SU-DHL-6 (cell line): ENCODE data around the gene RPS6KA2.

Experiments used
- H2AFZ ChIP-seq: fragments of 200-600 bp; sonication (generic); 2 replicates; pipeline ENCODE4 v1.6.1; 2014; ENCODE audit warnings: low read depth, mild to moderate bottlenecking, moderate library complexity, mixed read lengths, antibody characterized with exemption, low read length; ENCODE audit not compliant: severe bottlenecking
- H3F3A ChIP-seq: fragments of 200-600 bp; shearing (Covaris generic); 2 replicates; pipeline ENCODE4 v1.6.0; 2016; ENCODE audit warnings: antibody characterized with exemption, mild to moderate bottlenecking; ENCODE audit not compliant: insufficient read depth
- H3K27ac ChIP-seq: fragments of 200-600 bp; sonication (generic); 2 replicates; pipeline ENCODE4 v1.5.1; 2016; ENCODE audit warnings: low read depth, mild to moderate bottlenecking, low read length, moderate library complexity, mixed read lengths
- H3K27me3 ChIP-seq: fragments of 200-600 bp; sonication (generic), shearing (Covaris generic); 2 replicates; pipeline ENCODE4 v1.6.0; 2014; ENCODE audit warnings: mild to moderate bottlenecking, low read length
- H3K36me3 ChIP-seq: fragments of 200-600 bp; sonication (generic); 2 replicates; pipeline ENCODE4 v1.6.1; 2014; ENCODE audit warnings: mild to moderate bottlenecking, low read length, mixed read lengths
- H3K4me2 ChIP-seq: fragments of 300-600, 200-600 bp; shearing (Covaris generic), sonication (generic); 2 replicates; pipeline ENCODE4 v1.6.0; 2014; ENCODE audit warnings: low read length, low read depth, mild to moderate bottlenecking; ENCODE audit not compliant: poor library complexity, severe bottlenecking
- H3K4me3 ChIP-seq: fragments of 200-600 bp; sonication (generic); 2 replicates; pipeline ENCODE4 v1.5.1; 2014; ENCODE audit warnings: antibody characterized with exemption, low read length, mild to moderate bottlenecking, mixed read lengths; ENCODE audit not compliant: insufficient read depth, poor library complexity, severe bottlenecking
- H3K79me2 ChIP-seq: fragments of 200-600 bp; sonication (generic); 2 replicates; pipeline ENCODE4 v1.6.1; 2014; ENCODE audit warnings: mild to moderate bottlenecking, low read length, moderate library complexity; ENCODE audit not compliant: insufficient read depth
- H3K9ac ChIP-seq: fragments of 200-600 bp; sonication (generic); 2 replicates; pipeline ENCODE4 v1.7.0; 2014; ENCODE audit warnings: mild to moderate bottlenecking, low read length
- H3K9me2 ChIP-seq: fragments of 200-600 bp; sonication (generic); replicated peaks from 2 replicates; pipeline ENCODE4 v1.6.1; 2014; ENCODE audit warnings: low read length; ENCODE audit not compliant: insufficient read depth
- H3K9me3 ChIP-seq: fragments of 200-600 bp; sonication (generic); 2 replicates; pipeline ENCODE4 v1.6.1; 2014; ENCODE audit warnings: low read length, mixed read lengths; ENCODE audit not compliant: insufficient read depth
- H4K20me1 ChIP-seq: fragments of 200-600 bp; sonication (generic); 2 replicates; pipeline ENCODE4 v1.6.1; 2014; ENCODE audit warnings: low read depth, mild to moderate bottlenecking, antibody characterized with exemption, low read length, moderate library complexity, mixed read lengths
- CTCF ChIP-seq: fragments of 200-600 bp; sonication (generic); IDR thresholded peaks from one replicate; pipeline ENCODE4 v1.5.1; 2017; ENCODE audit warnings: antibody characterized with exemption, mild to moderate bottlenecking, low read length, moderate library complexity; ENCODE audit not compliant: insufficient read depth, poor library complexity, severe bottlenecking
- EZH2phosphoT487 ChIP-seq: fragments of 200-600 bp; sonication (generic), shearing (Covaris generic); conservative IDR thresholded peaks from 2 replicates; pipeline ENCODE4 v1.6.1; 2018; ENCODE audit warnings: mild to moderate bottlenecking, antibody characterized with exemption, low read length, moderate library complexity, mixed read lengths

The RPS6KA2 gene

GRCh38 chr6:166629628-166630027 is 2.6 kb upstream of the RPS6KA2 start:
- Histone ChIP-seq H3K27me3 (no peaks in the 10 kb centered on the region), H3K9ac (no peak overlapping the region), H3K4me2 (no peak overlapping the region), H4K20me1 (no peaks in the 10 kb centered on the region), H3F3A (no peaks in the 10 kb centered on the region), H2AFZ (no peak overlapping the region), H3K79me2 (no peaks in the 10 kb centered on the region), H3K27ac (no peak overlapping the region), H3K36me3 (no peaks in the 10 kb centered on the region), H3K9me3 (no peaks in the 10 kb centered on the region), H3K9me2 (no peaks in the 10 kb centered on the region), H3K4me3 (no peak overlapping the region)
- TF ChIP-seq EZH2phosphoT487 (no peak), CTCF (no peak)

DNA sequence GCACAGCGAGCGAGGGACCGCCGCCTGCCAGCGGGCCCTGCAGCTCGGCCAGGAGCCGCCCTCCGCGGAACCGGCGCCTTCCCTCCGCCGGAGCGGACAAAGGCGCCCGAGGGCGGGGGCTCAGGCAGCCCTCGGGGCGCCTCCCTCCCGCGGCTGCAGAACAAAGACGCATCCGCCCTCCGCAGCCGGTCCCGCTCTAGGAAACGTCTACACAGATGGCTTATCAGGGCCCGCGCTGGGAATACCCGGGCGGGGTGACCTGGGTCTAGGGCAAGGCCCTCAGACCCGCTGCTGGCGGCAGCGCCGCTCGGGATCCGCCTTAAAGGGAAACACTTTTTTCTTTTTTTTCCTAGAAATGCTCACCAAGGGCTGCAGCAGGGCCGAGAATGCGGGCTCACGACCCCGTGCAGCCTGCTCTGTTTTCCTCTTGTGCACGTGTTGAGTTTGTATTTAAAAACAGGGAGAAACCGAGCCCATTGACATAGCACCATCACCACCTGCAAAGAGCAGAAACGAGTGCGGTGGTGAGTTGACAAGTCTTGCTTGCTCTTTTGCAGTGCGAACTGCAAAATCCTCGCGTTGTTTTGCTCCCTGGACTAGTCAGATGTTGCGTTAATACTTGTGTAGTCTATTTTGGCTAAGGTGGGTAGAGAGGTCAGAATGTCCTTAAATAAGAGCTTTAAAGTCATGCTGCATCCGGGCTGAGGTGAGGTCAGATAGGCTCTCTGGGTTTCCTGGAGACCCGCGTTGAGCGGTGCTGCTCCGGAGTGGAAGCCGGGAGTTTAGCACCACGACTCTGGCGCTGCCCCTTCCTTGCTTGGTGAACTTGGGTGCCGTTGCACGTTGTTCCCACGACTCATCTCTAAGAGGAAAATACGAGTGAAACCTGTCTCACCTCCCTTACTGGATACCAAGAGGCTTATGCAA is 1.1 kb upstream of the RPS6KA2 start:
- Histone ChIP-seq H3F3A (no peaks in the 10 kb centered on the region), H2AFZ (peak overlapping the region; percentile 14), H4K20me1 (no peaks in the 10 kb centered on the region), H3K27ac (no peak overlapping the region), H3K36me3 (no peaks in the 10 kb centered on the region), H3K79me2 (no peaks in the 10 kb centered on the region), H3K27me3 (no peaks in the 10 kb centered on the region), H3K4me3 (no peak overlapping the region), H3K9me3 (no peaks in the 10 kb centered on the region), H3K9ac (no peak overlapping the region), H3K9me2 (no peaks in the 10 kb centered on the region), H3K4me2 (peak overlapping the region; percentile 39)
- TF ChIP-seq CTCF = no peak

DNA sequence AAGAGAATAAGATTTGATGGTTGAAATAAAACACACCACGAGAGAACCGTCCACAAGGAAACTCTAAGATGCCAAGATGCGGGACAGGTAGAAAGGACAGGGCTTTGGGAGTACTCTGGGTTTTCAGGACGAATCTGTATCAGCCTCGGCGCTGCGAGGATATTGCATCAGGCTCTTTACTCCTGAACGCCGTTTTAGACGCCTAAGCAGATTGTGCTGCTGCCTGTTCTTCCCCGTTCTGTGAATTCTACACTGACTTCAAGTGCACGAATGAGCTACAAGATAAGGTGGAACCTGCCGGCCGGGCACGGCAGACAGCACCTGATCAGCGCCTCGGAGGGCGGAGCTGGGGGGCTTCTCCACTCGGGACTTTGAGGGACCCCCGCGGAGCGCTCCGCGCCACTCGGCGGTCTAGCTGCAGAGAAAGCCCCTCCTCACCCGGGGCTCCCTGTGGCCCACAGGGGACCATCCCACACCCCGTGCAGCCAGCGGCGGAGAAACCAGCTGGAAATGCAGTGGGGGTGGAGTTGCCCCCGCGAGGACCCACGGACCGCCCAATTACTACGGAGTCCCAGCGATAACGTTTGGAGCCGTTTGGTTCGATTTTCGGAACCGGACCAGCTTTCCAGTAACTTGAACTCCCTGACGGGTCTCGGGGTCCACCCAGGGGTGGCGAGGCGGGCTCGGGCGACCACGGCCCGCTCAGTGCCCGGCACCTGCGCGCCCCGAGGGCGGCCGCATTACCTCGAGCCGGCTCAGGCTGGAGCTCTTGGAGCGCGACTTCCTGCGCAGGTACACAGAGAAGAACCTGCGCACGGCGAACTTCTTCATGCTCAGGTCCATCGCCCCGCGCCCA is 646 bp downstream of the RPS6KA2 start:
- H2AFZ ChIP-seq = no peak overlapping the region
- no peaks in the 10 kb centered on the region for H3F3A ChIP-seq
- H4K20me1 ChIP-seq = no peaks in the 10 kb centered on the region
- no peak overlapping the region for H3K4me2 ChIP-seq
- H3K79me2 ChIP-seq = no peaks in the 10 kb centered on the region
- H3K9ac ChIP-seq = no peak overlapping the region
- no peaks in the 10 kb centered on the region for H3K27me3 ChIP-seq
- no peak overlapping the region for H3K4me3 ChIP-seq
- TF ChIP-seq CTCF = no peak
- no peak for TF ChIP-seq EZH2phosphoT487
- no peak overlapping the region for H3K27ac ChIP-seq
- no peaks in the 10 kb centered on the region for H3K9me3 ChIP-seq
- no peaks in the 10 kb centered on the region for H3K36me3 ChIP-seq
- no peaks in the 10 kb centered on the region for H3K9me2 ChIP-seq
